ENCODE results near the gene COL16A1. TPM values are rescaled to one million over a fixed set of nuclear protein-coding genes. Genes with fewer than 3 reads are reported as not detected.

COL16A1 gene
- total and polyA plus RNA-seq, 2 experiments from 2014 or later, result 90.2 to 127 TPM

GRCh38 chr1:31693231-31693630 lies 10.6 kb downstream of the COL16A1 start:
- no peak overlapping the region for H3K27ac ChIP-seq
- H3K9me2 ChIP-seq (replicated peaks; ENCODE audit: insufficient read depth), result no peaks in the 10 kb centered on the region
- H3K79me2 ChIP-seq, result no peaks in the 10 kb centered on the region
- 79% methylated on average over 10 of the region's 10 CpGs for WGBS (ENCODE audit: low lambda C conversion rate, missing lambda C conversion rate)
- H3K4me1 ChIP-seq (ENCODE audit: insufficient read depth), result peaks cover 2% of the 10 kb centered on the region
- no peaks in the 10 kb centered on the region for H4K20me1 ChIP-seq (ENCODE audit: insufficient read depth, poor library complexity, severe bottlenecking)
- no peak for DNase-seq (ENCODE audit: low spot score)
- H3K9me3 ChIP-seq (ENCODE audit: low read depth), result no peaks in the 10 kb centered on the region
- H3K4me2 ChIP-seq, result no peak overlapping the region
- H3K4me3 ChIP-seq, result no peak overlapping the region
- no peak overlapping the region for H2AFZ ChIP-seq
- no peaks in the 10 kb centered on the region for H3K27me3 ChIP-seq
- no peaks in the 10 kb centered on the region for H3K36me3 ChIP-seq (replicated peaks; ENCODE audit: insufficient read depth, low read depth)
- TF ChIP-seq EZH2 (IDR thresholded peaks at IDR 0.05; ENCODE audit: borderline replicate concordance) (no peak), EZH2phosphoT487 (IDR thresholded peaks at IDR 0.05; ENCODE audit: low read depth, severe bottlenecking, unreplicated experiment) (no peak), CTCF (IDR thresholded peaks at IDR 0.05; ENCODE audit: poor library complexity) (no peak)

GRCh38 chr1:31691951-31692350 lies 11.9 kb downstream of the COL16A1 start:
- 89% methylated on average over 11 of the region's 11 CpGs for WGBS (ENCODE audit: low lambda C conversion rate, missing lambda C conversion rate)
- Histone ChIP-seq H2AFZ (no peak overlapping the region), H3K27me3 (no peaks in the 10 kb centered on the region), H3K4me1 (ENCODE audit: insufficient read depth) (peaks cover 2% of the 10 kb centered on the region), H3K9me2 (replicated peaks; ENCODE audit: insufficient read depth) (no peaks in the 10 kb centered on the region), H3K27ac (no peak overlapping the region), H3K36me3 (replicated peaks; ENCODE audit: insufficient read depth, low read depth) (no peaks in the 10 kb centered on the region), H4K20me1 (ENCODE audit: insufficient read depth, poor library complexity, severe bottlenecking) (no peaks in the 10 kb centered on the region), H3K4me2 (no peak overlapping the region), H3K4me3 (no peak overlapping the region), H3K79me2 (no peaks in the 10 kb centered on the region), H3K9me3 (ENCODE audit: low read depth) (no peaks in the 10 kb centered on the region)
- DNase-seq (ENCODE audit: low spot score), result no peak
- TF ChIP-seq EZH2 (IDR thresholded peaks at IDR 0.05; ENCODE audit: borderline replicate concordance), result no peak
- TF ChIP-seq CTCF (IDR thresholded peaks at IDR 0.05; ENCODE audit: poor library complexity), result no peak
- no peak for TF ChIP-seq EZH2phosphoT487 (IDR thresholded peaks at IDR 0.05; ENCODE audit: low read depth, severe bottlenecking, unreplicated experiment)

- 90% methylated on average over 3 of the region's 4 CpGs for WGBS (ENCODE audit: low lambda C conversion rate, missing lambda C conversion rate)
- Histone ChIP-seq H3K36me3 (replicated peaks; ENCODE audit: insufficient read depth, low read depth) (no peaks in the 10 kb centered on the region), H3K27ac (no peak overlapping the region), H3K4me2 (no peak overlapping the region), H3K4me1 (ENCODE audit: insufficient read depth) (peaks cover 2% of the 10 kb centered on the region), H3K27me3 (no peaks in the 10 kb centered on the region), H3K4me3 (no peak overlapping the region), H4K20me1 (ENCODE audit: insufficient read depth, poor library complexity, severe bottlenecking) (no peaks in the 10 kb centered on the region), H3K9me2 (replicated peaks; ENCODE audit: insufficient read depth) (no peaks in the 10 kb centered on the region), H3K79me2 (no peaks in the 10 kb centered on the region), H3K9me3 (ENCODE audit: low read depth) (no peaks in the 10 kb centered on the region), H2AFZ (no peak overlapping the region)
- TF ChIP-seq EZH2phosphoT487 (IDR thresholded peaks at IDR 0.05; ENCODE audit: low read depth, severe bottlenecking, unreplicated experiment) (no peak), EZH2 (IDR thresholded peaks at IDR 0.05; ENCODE audit: borderline replicate concordance) (no peak), CTCF (IDR thresholded peaks at IDR 0.05; ENCODE audit: poor library complexity) (no peak)
- DNase-seq (ENCODE audit: low spot score), result no peak
Observed at GRCh38 chr1:31691446-31691845, 12.4 kb downstream of the COL16A1 start.

- DNase-seq (ENCODE audit: low spot score), result no peak
- WGBS (ENCODE audit: low lambda C conversion rate, missing lambda C conversion rate), result 90% methylated on average over 10 of the region's 10 CpGs
- Histone ChIP-seq H3K27me3 (no peaks in the 10 kb centered on the region), H3K9me2 (replicated peaks; ENCODE audit: insufficient read depth) (no peaks in the 10 kb centered on the region), H2AFZ (no peak overlapping the region), H3K36me3 (replicated peaks; ENCODE audit: insufficient read depth, low read depth) (no peaks in the 10 kb centered on the region), H3K4me1 (ENCODE audit: insufficient read depth) (peaks cover 2% of the 10 kb centered on the region), H3K9me3 (ENCODE audit: low read depth) (no peaks in the 10 kb centered on the region), H3K79me2 (no peaks in the 10 kb centered on the region), H4K20me1 (ENCODE audit: insufficient read depth, poor library complexity, severe bottlenecking) (no peaks in the 10 kb centered on the region), H3K4me2 (no peak overlapping the region), H3K4me3 (no peak overlapping the region), H3K27ac (no peak overlapping the region)
- TF ChIP-seq EZH2 (IDR thresholded peaks at IDR 0.05; ENCODE audit: borderline replicate concordance) (no peak), CTCF (IDR thresholded peaks at IDR 0.05; ENCODE audit: poor library complexity) (no peak), EZH2phosphoT487 (IDR thresholded peaks at IDR 0.05; ENCODE audit: low read depth, severe bottlenecking, unreplicated experiment) (no peak)
Observed at GRCh38 chr1:31690921-31691320, 12.9 kb downstream of the COL16A1 start.

Data from hepatocyte (in vitro differentiated cells).